HG03039 (cell line): Measurements from ENCODE around the gene ATP12A.
A peak's percentile ranks its signal among the peaks of the same experiment; 100 is the strongest.

Source experiments
- ATAC-seq: cut with Tn5 transposase; IDR thresholded peaks from one replicate; pipeline ENCODE4 v1.9.1; 2021; ENCODE audit warnings: mild to moderate bottlenecking, moderate library complexity; ENCODE audit not compliant: unreplicated experiment

Gene ATP12A

DNA sequence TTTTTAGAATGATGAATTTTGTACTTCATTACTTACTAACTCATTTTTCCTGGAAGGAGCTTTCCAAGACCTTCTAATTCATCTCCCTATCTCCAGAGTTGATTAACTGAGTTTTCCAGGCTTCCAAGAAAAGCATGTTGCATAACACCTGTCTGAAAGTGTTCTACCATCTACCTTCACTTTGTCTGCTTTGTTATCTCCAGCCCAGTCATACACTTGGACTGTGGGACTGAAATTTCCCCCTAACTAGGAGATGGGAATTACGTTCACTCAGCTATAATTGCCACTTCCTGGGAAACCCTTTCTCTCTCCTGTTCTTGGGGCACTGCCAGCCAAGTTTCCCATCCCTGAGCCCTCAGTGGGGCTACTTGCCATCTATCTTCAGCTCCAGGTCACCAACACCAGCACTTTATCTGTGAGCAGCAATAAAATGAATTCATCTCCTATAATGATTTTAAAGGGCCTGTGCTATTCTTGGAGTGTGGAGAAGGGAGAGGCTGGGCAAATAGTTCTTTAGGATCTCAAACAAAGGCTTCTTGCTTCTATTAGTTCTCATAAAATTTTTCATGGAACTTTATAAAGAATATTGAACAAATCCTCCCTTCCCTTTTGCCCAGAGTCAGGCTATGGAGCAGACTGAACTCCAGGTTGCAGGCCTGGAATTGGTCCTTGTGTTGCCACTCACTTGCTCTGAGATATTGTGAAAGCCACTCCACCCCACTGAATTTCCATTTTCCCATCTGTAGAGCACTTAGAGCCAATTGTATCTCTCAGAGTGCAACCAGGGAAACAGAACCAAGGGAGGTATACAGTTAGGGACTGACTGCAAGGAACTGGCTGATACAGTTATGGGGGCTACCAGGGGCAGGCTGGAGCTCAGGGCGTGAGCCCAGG is 17.8 kb upstream of the ATP12A start:
- ATAC-seq = no peak

DNA sequence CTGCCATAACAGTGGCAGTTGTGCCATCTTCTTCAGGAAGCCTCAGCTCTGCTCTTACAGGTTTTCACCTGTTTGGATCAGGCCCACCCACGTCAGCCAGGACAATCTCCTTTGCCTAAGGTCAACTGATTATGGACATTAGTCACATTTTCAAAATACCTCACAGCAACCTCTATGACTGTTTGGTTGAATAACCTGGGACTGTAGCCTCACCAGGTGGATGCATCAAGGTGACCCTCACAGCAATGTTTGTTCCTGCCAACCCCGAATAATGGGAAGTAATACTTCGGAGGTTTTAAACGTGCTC is 17.2 kb upstream of the ATP12A start:
- ATAC-seq = no peak

DNA sequence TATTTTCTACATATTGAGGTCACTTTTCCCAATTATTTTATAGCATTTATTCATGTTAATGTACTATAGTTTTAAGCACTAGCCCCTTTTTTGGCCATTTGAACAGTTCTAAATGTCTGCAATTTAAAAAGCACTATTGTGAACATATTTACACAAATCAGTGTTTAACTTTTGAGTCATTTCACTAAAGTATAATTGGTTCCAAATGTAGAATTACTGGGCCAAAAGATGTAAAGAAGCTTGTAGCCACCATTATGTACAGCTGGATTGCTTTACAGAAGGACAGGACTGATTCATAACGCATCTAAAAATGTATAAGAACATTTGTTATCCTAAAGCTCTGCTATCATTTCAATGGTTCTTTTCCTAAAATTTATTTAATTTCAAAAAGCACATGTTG is 16.6 kb upstream of the ATP12A start:
- ATAC-seq = no peak

DNA sequence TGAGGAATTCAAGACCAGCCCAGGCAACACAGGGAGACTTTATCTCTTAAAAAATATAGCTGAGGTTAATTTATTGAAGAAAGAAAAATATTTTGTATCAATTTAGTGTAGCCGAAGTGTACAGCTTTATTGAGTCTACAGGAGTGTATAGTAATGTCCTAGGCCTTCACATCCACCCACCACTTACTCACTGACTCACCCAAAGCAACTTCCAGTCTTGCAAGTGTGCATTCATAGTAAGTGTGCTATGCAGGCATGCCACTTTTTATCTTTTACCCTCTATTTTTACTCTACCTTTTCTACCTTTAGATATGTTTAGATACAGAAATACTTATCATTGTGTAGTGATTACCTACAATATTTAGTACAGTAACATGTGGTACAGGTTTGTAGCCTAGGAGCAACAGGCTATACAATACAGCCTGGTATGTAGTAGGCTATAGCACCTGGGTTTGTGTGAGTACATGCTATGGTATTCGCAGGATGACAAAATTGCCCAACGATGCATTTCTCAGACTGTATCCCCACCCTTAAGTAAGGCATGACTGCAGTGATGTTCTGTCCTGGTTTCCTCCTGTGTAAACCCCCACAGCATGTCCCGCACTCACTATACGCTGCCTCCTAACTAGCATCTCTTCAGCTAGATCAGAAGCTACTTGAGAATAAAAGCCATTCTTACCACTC is 15.3 kb upstream of the ATP12A start:
- no peak for ATAC-seq

DNA sequence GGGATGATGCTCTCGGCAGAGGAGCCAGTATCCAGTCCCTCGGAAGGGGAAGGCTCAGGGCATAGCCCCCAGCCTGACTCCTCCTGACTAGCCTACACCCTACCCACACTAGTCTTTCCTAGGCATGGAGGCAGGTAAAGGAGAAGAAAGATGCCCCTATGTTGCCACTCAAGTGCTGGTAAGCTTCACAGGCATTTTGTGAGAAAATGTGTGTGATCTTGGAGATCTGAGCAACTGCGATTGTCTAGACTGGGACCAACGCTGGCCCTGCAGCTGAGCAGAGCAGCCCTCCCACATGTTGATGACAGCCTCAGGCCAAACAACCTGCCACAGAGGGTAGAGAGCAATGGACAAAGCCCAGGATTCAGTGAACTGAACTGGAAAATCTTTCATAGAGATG is 11.7 kb upstream of the ATP12A start:
- ATAC-seq = no peak

DNA sequence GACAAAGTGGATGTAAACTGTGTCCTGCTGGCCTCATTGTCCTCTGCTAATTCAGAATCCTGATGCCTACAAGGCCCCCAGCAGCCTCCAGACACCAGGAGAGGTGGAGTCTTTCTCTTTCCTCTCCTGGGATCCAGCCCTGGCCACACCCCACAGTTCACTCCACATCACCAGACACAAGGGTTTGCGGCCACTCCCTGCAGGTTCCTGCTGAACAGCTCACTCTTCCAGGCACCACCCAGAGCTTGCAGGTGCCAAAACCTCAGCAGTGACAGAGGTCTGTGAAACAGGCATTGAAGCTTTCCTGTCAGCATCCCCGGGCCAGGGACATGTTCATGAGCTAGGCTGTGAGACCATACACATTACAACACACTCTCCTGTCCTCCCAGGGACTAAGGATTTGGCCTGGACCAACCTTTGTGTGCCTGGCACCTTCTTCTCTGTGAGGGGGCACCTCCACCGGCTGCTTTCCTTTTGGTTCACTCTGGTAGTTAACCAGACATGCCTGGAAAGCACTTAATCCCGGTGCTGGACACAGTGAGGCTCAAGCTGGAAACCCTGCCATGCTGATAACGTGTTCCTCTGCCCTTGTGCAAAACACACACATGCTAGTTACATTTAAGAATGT is 11.1 kb upstream of the ATP12A start:
- ATAC-seq = no peak

DNA sequence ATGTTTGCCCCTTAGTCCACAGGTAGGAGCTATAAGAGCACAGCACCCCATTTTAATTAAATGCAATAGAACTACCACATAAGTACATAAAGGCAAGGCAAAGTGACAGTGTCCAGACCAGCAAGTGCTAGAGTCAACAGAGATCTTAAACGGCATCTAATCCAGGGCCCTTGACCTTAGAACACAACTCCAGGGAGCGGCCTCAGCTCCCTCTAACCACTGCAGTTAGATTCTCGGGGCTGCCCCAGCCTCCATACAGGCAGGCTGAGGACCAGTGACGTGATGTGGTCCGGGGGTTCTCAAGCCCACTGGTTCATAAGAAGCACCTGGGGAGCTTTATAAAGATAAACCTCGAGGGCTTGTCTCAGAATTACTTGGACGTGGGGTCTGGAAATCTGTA is 10.0 kb upstream of the ATP12A start:
- ATAC-seq = no peak

DNA sequence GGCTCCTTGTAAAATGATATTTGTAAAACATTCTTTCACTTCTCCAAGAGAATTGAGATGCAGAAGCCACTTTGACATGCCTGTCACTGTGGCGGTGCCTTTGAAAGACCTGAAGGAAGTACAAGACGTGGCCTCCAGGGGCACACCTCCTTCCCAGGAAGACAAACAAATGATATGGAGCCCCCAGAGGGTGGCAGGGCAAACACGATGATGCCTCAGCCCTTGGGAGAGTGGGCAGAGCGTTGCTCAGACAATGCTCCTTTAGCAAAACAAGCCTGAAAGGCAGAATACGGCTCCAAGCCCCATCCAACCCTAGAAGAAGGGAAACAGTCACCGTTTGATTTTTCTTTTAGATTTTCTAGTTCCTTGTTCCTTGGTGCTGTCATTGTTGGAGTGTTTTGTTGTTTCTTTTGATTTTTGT is 9.2 kb upstream of the ATP12A start:
- no peak for ATAC-seq

DNA sequence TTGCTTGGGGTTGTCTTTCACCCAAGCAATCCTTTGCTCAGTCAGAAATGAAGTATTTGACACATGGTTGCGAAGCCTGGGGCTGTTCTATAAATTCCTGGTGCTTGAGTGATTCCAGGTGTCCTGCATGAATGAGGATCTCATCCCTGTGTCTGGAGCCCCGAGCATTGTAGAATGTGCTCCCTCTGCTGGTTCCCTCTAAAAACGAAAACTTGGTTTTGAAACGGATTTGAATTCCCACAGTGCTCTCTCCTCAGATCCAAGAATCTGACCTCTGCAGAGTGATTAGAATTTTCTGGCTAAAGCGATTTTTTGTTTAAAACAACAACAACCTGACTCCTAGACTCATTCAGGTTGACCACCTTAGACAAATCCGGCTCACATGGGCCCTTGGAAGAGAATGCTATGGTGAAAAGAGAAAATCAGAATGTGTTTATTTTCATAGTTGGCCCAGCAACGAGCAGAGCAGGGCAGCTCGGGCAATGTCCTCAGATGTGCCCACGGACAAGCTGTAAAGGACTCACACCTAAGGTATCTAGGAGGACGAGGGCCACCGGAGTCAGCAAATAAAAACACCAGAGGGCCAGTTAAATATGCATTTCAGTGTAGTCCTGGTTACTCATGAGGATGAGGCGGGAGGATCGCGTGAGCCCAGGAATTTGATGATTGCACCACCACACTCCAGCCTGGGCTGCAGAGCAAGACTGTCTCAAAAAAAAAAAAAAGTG is 8.7 kb upstream of the ATP12A start:
- no peak for ATAC-seq

DNA sequence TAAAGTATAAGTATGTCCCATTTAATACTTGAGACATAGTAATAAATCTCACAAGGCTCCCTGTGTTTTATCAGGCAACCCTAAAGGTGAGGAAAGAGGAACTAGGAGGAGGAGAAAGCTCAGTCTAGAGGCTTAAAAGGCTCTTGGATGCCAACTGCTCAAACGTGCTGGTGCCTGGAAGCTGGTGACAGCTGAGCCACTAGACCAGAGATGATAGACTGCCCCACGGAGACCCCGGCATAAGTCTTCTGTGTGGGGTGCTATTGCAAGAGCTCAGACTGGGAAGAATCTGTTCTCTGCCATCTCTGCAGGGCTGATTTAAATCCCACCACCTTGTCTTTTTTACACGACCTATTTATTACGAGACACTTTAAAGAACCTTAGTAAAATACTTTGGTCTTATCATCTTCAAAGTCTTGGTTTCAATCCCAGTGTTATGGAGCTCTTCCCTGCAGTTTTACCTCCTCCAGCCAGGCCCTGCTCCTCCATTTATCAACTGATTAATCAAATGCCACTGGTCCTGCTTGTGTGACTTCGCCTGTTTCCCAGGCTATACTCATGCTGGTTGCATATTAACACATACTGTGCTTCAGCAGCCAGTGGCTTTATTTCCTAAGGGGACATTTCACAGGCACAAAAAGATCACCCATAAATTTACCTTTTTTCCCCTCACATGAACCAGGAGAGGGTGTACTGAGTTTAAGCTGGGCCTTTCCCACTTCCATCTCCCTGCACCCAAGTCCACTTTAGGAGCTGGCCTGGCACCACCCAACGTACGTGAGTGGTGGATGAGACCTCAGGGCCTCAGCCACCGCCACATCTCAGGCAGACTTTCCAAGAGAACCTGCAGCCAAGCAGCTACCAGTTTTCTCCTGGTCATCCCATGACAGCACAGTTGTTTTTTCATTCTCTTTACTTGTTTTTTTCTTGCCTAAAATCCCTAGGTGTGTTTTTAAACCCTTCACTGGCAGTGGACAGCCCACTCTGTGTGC is 7.8 kb upstream of the ATP12A start:
- ATAC-seq = no peak

DNA sequence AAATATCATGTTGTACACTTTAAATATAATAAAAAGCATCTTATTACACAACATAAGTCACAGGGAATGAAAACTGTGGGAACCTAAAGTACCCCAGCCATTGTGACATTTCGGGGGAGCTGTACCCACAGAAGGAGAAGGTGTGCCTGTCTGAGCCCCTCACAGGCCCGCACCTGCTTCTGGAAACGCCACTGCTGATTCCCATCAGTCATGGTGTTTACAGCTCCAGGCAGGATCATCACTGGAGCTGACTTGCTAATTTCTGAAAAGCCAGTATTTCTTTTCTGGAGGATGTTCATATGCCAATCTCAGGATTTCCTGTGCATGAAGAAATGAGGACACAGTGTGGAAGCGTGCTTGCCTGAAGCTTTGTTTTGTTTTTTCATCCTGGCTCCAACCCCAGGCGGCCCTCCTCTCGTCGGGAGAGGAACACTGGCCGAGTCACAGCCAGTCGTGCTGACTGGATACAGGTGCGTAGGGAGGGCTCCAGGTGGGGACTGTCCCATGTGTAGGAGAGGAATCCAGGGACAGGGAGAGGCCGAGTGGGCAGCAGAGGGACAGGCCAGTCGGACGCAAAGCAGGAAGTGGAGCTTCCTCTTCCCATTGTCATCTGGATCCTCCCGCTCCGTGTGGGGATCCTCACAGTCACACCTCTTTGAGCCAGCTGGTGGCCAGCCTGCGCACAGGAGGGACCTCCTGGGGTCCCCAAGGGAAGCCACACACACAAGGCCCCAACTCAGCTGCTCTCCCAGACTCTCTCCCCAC is 4.2 kb upstream of the ATP12A start:
- ATAC-seq = no peak

DNA sequence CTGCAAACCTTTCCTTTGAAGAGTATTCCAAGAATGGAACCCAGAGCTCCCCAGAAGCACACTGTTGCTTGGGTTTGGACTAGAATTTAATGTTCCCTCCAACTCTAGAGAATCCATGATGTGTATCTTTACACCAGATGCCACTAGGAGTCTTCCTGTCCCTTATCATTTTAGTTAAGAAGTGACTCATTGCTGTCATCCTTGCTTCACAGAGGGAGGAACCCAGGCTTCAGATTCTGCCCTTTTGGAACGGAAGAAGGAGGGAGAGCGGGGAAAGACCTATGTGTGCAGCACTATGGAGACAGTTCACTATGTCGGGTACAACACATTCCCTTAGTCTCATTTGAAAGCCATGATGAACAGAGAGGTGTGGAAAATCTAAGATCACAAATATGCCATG is 2.1 kb upstream of the ATP12A start:
- no peak for ATAC-seq

DNA sequence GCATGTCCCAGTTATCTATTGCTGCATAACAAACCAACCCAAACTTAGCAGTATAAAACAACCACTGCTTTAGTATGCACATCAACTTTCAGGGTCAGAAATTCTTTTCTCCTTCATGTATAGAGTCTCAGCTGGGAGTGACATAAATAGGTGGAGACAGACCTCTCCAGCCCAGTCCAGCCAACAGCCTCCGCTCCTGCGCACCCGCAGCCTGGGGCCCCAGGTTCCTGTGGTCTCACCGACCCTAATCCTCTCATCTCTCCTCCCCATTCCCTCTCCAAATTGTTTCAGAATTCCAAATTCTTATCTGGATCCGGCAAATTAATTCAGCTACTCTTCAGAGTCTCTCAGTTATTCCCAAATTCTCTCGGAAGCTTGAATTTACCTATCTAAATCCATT is 522 bp upstream of the ATP12A start:
- no peak for ATAC-seq

DNA sequence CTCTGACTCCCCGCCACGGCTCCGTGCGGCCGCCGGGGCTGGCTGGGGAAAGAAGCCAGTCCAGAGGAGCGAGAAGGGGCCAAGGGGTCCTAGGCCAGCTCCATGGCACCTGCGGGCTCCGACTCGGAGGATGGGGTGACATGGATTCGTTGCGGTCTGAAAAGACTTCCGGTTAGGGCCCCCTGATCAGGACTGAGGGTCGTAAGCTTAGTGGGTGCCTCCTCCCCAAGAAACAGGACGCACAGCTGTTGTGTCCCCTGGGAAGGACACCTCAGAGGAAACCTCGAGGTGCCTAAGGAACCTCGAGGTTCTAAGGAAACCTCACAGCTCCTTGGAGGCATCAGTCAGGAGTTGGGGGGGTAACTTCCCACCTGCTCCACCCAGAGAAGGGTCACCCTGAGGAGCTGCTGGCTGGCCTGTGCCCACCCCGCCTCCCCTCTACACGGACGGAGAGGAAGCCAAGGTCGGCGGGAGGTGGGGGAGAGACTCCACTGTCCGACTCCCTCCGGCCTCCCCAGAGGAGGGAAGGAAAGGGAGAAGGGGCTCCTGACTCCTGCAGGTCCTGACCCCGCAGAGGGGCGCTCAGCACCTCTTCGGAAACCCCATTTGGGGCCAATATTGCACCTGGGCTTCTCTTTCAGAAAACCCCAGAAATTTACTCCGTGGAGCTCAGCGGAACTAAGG is 855 bp downstream of the ATP12A start:
- ATAC-seq = no peak

DNA sequence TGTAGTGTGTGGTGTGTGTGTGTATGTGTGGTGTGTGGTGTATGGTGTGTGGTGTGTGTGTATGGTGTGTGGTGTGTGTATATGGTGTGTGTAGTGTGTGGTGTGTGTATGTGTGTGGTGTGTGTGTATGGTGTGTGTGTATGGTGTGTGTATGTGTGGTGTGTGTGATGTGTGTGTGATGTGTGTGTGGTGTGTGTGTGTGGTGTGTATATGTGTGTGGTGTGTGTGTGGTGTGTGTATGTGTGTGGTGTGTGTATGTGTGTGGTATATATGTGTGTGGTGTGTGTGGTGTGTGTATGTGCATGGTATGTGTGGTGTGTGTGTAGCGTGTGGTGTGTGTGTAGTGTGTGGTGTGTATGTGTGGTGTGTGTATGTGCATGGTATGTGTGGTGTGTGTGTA is 1.7 kb downstream of the ATP12A start:
- ATAC-seq = no peak

DNA sequence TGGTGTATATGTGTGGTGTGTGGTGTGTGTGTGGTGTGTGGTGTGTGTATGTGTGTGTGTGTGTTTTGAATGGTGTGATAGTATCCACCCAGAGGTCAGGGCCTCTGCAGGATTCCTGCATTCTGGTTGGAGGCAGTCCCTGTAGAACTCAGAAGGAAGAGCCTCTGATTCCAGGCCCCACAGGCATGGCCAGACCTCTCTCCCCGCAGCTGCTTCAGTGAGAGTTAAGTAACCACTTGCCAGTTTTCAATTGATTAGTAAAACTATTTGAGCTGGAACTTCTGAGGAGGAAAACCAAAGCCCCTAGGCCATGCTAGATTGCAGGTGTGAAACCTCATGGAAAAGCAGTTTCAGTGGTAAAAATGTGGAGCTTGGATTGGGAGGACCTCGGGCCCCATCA is 2.1 kb downstream of the ATP12A start:
- no peak for ATAC-seq

DNA sequence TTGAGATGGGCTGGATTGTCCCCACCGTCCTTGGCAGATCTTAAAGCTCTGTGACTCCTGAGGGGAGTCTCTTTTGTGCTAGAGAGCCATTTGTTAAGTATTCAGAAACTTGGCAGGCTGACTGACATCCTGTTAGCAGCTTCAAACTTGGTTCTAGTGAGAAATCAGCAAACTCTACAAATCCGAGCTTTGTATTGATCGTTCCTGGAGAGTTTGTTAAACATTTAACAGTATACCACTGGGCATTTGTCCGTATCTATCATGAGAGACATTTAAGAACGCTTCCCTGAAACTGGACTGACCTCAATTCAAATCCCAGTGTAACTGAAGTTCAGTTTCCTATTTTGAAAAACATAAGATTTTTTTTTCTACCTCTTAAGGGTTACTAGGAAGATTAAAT is 3.1 kb downstream of the ATP12A start:
- ATAC-seq = no peak

DNA sequence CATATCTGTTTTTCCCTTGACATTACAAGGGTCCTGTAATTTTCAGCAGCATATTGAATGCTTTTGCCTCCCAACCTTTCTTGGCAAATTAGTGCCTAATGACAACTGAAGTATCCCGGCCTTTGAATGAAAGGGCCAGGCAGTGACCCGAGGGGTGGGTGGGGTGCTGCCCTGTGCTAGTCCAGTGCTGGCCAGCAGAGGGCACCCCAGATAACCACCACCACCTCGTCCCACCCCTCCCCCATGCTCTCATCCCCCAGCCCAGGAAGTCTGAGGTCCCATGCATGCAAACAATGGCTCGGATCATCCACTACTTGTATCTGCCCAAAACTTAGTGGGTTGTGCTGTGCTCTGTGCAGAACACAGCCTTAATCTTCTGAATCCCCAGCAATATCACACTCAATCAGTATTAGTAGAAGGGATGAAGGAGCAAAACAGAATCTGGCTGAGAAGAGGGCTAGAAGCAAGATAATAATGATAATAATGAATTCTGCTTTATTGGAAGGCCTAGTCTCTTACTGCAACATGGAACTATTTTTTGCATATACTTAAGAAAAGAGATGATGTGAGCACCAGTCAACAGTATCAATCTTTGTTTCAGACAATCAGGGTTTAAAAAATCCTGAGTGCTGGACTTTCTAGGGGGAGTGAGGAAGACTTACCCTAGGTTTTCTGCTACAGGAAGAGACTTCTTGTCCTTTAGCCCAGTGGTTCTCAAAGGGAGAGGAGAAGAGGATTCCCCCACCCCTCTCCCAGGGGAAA is 3.8 kb downstream of the ATP12A start:
- peak; percentile 56 for ATAC-seq
